Measurements from ENCODE around the gene IL15RA.
"Not testable (repeated sequence)": the region's sequence is repeated elsewhere in the genome, so short reads cannot be mapped to it uniquely, and the experiment has no call there.

The IL15RA gene

DNA sequence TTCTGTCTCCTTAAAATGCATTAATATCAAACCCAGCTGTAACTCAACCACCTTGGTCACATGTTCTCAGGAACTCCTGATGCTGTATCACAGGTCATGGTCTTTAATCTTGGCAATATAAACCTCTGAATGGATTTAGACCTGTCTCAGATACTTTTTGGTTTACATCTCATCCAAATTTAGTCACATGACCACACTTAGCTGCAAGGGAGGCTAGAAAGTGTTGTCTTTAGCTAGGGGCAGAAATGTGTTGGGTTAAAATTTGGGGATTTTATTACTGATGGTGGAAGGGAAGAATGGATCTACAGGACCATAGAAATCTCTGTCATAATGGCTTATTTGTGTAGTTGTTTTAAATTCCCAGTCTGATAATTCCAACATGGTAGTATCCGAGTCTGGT lies 29.6 kb upstream of the IL15RA start:
- no peak for ATAC-seq (ENCODE audit: low read depth)
- no peaks in the 10 kb centered on the region for H3K4me1 ChIP-seq (ENCODE audit: insufficient read depth, poor library complexity, severe bottlenecking)
- no peaks in the 10 kb centered on the region for H3K27me3 ChIP-seq (ENCODE audit: insufficient read depth, poor library complexity, severe bottlenecking)
- no peaks in the 10 kb centered on the region for H3K9me3 ChIP-seq (ENCODE audit: severe bottlenecking)
- H3K27ac ChIP-seq (ENCODE audit: poor library complexity, severe bottlenecking): no peak overlapping the region
- no peak for DNase-seq (ENCODE audit: low spot score)
- TF ChIP-seq, protein P1, sequence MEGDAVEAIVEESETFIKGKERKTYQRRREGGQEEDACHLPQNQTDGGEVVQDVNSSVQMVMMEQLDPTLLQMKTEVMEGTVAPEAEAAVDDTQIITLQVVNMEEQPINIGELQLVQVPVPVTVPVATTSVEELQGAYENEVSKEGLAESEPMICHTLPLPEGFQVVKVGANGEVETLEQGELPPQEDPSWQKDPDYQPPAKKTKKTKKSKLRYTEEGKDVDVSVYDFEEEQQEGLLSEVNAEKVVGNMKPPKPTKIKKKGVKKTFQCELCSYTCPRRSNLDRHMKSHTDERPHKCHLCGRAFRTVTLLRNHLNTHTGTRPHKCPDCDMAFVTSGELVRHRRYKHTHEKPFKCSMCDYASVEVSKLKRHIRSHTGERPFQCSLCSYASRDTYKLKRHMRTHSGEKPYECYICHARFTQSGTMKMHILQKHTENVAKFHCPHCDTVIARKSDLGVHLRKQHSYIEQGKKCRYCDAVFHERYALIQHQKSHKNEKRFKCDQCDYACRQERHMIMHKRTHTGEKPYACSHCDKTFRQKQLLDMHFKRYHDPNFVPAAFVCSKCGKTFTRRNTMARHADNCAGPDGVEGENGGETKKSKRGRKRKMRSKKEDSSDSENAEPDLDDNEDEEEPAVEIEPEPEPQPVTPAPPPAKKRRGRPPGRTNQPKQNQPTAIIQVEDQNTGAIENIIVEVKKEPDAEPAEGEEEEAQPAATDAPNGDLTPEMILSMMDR (IDR thresholded peaks at IDR 0.05; ENCODE audit: poor library complexity, severe bottlenecking): no peak
- H3K4me3 ChIP-seq (ENCODE audit: severe bottlenecking): no peak overlapping the region
- H3K36me3 ChIP-seq (ENCODE audit: low read depth): no peaks in the 10 kb centered on the region

DNA sequence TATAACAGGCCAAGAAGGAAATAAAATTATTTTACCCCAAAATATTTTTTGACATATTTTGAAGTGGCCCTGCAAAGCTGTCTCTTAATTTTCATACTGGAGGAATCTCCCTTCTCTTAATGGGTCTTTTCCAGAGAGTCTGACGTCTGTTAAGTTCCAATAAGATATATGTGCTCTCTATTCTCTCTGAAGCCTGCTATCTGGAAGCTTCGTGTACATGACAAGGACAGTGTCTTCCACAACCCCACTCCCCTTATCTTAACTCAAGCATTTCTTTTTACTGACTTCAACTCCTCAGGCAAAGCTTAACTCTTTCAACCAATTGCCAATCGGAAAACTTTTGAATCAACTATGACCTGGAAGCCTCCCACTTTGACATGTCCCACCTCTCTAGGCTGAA lies 29.2 kb upstream of the IL15RA start:
- ATAC-seq (ENCODE audit: low read depth): no peak
- H3K9me3 ChIP-seq (ENCODE audit: severe bottlenecking): no peaks in the 10 kb centered on the region
- no peaks in the 10 kb centered on the region for H3K27me3 ChIP-seq (ENCODE audit: insufficient read depth, poor library complexity, severe bottlenecking)
- TF ChIP-seq, protein P1 (IDR thresholded peaks at IDR 0.05; ENCODE audit: poor library complexity, severe bottlenecking): no peak
- H3K4me3 ChIP-seq (ENCODE audit: severe bottlenecking): no peak overlapping the region
- H3K27ac ChIP-seq (ENCODE audit: poor library complexity, severe bottlenecking): no peak overlapping the region
- DNase-seq (ENCODE audit: low spot score): no peak
- no peaks in the 10 kb centered on the region for H3K36me3 ChIP-seq (ENCODE audit: low read depth)
- H3K4me1 ChIP-seq (ENCODE audit: insufficient read depth, poor library complexity, severe bottlenecking): no peaks in the 10 kb centered on the region

DNA sequence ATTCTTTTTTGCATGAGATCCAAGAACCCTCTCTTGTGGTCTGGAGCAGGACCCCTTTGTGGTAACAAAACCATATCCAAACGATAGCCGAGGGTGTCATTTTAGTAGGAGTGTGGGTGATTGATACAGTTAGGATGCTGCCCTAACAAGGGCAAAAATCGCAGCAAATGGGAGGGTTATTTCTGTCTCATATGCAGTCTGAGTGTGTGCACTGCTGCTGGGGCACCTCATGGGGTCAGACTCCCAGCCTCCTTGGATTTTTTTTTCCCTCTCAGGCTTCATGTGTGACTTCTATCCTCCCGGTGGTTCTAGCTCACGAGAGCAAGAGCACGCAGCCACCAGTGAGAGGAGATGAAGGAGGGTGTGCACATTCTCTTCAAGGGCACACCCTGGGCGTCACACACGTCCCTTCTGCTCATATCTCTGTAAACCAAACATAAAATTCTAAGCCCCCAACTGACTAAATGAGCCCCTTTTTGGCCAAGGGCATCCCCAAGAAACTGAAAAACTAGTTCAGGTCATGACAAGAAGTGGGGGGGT lies 28.6 kb upstream of the IL15RA start:
- no peaks in the 10 kb centered on the region for H3K27me3 ChIP-seq (ENCODE audit: insufficient read depth, poor library complexity, severe bottlenecking)
- TF ChIP-seq, protein P1 (IDR thresholded peaks at IDR 0.05; ENCODE audit: poor library complexity, severe bottlenecking): no peak
- DNase-seq (ENCODE audit: low spot score): no peak
- no peak for ATAC-seq (ENCODE audit: low read depth)
- no peaks in the 10 kb centered on the region for H3K9me3 ChIP-seq (ENCODE audit: severe bottlenecking)
- no peak overlapping the region for H3K4me3 ChIP-seq (ENCODE audit: severe bottlenecking)
- H3K4me1 ChIP-seq (ENCODE audit: insufficient read depth, poor library complexity, severe bottlenecking): no peaks in the 10 kb centered on the region
- no peak overlapping the region for H3K27ac ChIP-seq (ENCODE audit: poor library complexity, severe bottlenecking)
- no peaks in the 10 kb centered on the region for H3K36me3 ChIP-seq (ENCODE audit: low read depth)

DNA sequence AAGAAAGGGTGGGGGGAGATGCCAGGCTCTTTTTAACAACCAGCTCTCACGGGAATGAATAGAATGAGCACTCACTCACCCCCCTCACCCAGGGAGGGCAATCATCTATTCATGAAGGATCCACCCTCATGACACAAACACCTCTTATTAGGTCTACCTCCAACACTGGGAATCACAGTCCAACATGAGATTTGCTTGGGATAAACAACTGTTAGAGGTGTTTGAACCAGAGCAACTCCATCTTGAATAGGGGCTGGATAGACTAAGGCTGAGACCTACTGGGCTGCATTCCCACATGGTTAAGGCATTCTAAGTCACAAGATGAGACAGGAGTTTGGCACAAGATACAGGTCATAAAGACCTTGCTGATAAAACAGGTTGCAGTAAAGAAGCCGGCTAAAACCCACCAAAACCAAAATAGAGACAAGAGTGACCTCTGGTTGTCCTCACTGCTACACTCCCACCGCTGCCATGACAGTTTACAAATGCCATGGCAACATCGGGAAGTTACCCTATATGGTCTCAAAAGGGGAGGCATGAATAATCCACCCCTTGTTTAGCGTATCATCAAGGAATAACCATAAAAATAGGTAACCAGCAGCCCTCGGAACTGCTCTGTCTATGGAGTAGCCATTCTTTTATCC lies 27.9 kb upstream of the IL15RA start:
- not testable (repeated sequence) for H3K27ac ChIP-seq (ENCODE audit: poor library complexity, severe bottlenecking); H3K27me3 ChIP-seq (ENCODE audit: insufficient read depth, poor library complexity, severe bottlenecking); H3K36me3 ChIP-seq (ENCODE audit: low read depth); DNase-seq (ENCODE audit: low spot score); ATAC-seq (ENCODE audit: low read depth); H3K4me1 ChIP-seq (ENCODE audit: insufficient read depth, poor library complexity, severe bottlenecking); H3K9me3 ChIP-seq (ENCODE audit: severe bottlenecking); H3K4me3 ChIP-seq (ENCODE audit: severe bottlenecking)

DNA sequence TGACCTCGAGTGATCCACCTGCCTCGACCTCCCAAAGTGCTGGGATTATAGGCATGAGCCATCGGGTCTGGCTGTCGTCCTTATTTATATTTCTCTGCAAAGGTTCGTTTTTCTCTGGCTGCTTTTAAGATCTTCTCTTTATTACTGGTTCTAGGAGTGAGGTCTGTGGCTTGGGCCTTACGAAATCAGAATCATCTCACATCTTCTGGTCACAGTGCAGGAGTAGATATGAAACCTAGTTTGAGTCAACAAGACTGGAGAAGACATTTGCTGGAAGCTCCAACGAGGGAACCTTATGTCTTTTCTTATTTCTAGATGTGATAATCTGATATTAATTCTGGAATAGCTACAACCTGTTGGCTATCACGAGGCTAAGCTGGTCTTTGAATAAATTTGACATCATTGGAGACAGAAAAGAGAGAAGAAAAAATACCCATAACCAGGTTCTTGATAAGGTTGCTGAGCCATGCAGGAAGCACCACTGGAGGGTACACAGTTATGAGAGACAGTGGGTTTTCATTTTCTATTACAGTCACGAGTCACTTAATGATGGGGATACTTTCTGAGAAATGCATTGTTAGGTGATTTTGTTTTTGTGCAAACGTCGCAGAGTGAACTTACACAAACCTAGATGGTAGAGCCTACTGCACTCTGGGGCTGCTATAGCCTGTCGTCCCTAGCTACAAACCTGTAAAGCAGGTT lies 25.6 kb upstream of the IL15RA start:
- Histone ChIP-seq H3K36me3 (ENCODE audit: low read depth) (no peaks in the 10 kb centered on the region), H3K27me3 (ENCODE audit: insufficient read depth, poor library complexity, severe bottlenecking) (no peaks in the 10 kb centered on the region), H3K4me3 (ENCODE audit: severe bottlenecking) (no peak overlapping the region), H3K4me1 (ENCODE audit: insufficient read depth, poor library complexity, severe bottlenecking) (no peaks in the 10 kb centered on the region), H3K9me3 (ENCODE audit: severe bottlenecking) (no peaks in the 10 kb centered on the region), H3K27ac (ENCODE audit: poor library complexity, severe bottlenecking) (no peak overlapping the region)
- DNase-seq (ENCODE audit: low spot score): no peak
- TF ChIP-seq, protein P1 (IDR thresholded peaks at IDR 0.05; ENCODE audit: poor library complexity, severe bottlenecking): no peak
- no peak for ATAC-seq (ENCODE audit: low read depth)
